Mucosa of descending colon (tissue), 3 donors: Measurements from ENCODE around the gene MAP3K5. TPM values are rescaled to one million over a fixed set of nuclear protein-coding genes. Genes with fewer than 3 reads are reported as not detected.

Experiments used
- ATAC-seq: fragments of 200-7000 bp; cut with Tn5 transposase; one replicate; pipeline ENCODE4 v1.9.1; 2020; ENCODE audit warnings: mild to moderate bottlenecking, moderate library complexity
- DNase-seq, 3 donors: peaks; one replicate each; pipeline ENCODE4 v3.0.0-alpha.2; 2020
- H3K36me3 ChIP-seq: fragments of 200-600 bp; one replicate; pipeline ENCODE4 v1.8.0; 2021; ENCODE audit warnings: low read depth, mild to moderate bottlenecking
- H3K4me1 ChIP-seq: fragments of 200-600 bp; one replicate; pipeline ENCODE4 v1.8.0; 2021; ENCODE audit warnings: low read depth, mild to moderate bottlenecking
- H3K4me3 ChIP-seq: fragments of 200-600 bp; one replicate; pipeline ENCODE4 v1.8.0; 2021; ENCODE audit warnings: mild to moderate bottlenecking
- H3K9me3 ChIP-seq: fragments of 200-600 bp; one replicate; pipeline ENCODE4 v1.8.0; 2021; ENCODE audit warnings: mild to moderate bottlenecking
- intact Hi-C, 2 donors: fragments of 100-400 bp; cut with DNase I in 1 of 2; cut with micrococcal nuclease in 1 of 2; formaldehyde crosslinking; loops; one replicate each; pipeline versions ENCODE4 v1.11.0 to v1.11.1; 2022; cut with DNase I, micrococcal nuclease
- total RNA-seq, 3 donors: library from RNA; stranded (reverse); fragmentation: NEBNext Ultra II Directional in 2 of 3; extraction: Animal tissue kit (Norgen Biotek cat#: 25700) in 2 of 3; gene quantifications; one replicate each; pipeline versions ENCODE4 v1.2.1 to v1.2.4, GENCODE V29; 2021 to 2023
- TF ChIP-seq, protein P1 (sequence below): fragments of 200-600 bp; IDR thresholded peaks from one replicate; pipeline ENCODE4 v1.8.0; 2022; ENCODE audit warnings: antibody characterized with exemption, mild to moderate bottlenecking
- donor health status: DM: no; HTN: no; CAD: no; lungs with moderate emphysema.
- donor health status: DM: no; HTN: no; CAD: no.
- donor health status: DM: no; HTN: yes; CAD: no.

The MAP3K5 gene
- total RNA-seq, 3 donors from 2014 or later: 12.6 to 18.2 (median 16.3) TPM

DNA sequence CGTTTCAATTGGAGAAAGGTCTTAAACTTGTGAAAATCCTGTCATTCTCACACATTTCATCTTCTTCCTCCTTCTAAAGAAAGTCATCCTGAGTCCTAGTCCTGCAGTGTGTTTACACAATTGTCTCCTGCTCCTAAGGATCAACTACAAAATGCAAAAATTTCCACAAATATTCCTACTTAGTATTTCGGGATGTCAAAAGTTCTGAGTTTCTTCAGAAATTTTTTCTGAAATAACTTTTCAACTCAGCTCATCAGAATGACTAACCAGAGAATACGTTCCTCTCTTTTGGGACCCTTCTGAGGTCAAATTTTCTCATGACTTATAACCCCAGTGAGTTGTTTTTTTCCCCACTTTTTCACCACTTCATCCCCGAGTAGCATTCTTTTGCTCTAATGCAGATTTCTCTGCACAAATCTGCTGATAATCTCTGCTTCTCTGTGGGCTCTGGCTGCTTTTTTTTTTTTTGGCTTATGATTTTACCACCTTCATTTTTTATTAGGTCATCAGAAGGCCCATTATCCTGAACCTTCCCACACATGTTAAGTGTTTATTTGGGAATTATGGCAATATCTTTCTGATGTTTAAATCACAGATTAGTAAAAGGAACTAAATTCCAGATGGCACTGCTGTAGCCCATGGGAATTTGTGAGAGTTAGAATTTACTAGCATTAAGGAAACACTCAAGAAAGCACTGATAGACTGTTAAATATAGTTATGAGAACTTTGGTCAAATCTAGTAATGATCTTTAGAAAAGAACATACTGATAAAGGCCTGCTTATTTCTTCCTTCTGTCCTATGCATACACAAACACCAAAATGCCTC, 41.4 kb downstream of the MAP3K5 start:
- no peaks in the 10 kb centered on the region for H3K36me3 ChIP-seq
- no peak overlapping the region for H3K4me3 ChIP-seq
- no peak for DNase-seq
- TF ChIP-seq, protein P1, sequence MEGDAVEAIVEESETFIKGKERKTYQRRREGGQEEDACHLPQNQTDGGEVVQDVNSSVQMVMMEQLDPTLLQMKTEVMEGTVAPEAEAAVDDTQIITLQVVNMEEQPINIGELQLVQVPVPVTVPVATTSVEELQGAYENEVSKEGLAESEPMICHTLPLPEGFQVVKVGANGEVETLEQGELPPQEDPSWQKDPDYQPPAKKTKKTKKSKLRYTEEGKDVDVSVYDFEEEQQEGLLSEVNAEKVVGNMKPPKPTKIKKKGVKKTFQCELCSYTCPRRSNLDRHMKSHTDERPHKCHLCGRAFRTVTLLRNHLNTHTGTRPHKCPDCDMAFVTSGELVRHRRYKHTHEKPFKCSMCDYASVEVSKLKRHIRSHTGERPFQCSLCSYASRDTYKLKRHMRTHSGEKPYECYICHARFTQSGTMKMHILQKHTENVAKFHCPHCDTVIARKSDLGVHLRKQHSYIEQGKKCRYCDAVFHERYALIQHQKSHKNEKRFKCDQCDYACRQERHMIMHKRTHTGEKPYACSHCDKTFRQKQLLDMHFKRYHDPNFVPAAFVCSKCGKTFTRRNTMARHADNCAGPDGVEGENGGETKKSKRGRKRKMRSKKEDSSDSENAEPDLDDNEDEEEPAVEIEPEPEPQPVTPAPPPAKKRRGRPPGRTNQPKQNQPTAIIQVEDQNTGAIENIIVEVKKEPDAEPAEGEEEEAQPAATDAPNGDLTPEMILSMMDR: no peak
- no peaks in the 10 kb centered on the region for H3K9me3 ChIP-seq
- intact Hi-C loops: no loop called here
- ATAC-seq: no peak
- peaks cover 29% of the 10 kb centered on the region for H3K4me1 ChIP-seq

DNA sequence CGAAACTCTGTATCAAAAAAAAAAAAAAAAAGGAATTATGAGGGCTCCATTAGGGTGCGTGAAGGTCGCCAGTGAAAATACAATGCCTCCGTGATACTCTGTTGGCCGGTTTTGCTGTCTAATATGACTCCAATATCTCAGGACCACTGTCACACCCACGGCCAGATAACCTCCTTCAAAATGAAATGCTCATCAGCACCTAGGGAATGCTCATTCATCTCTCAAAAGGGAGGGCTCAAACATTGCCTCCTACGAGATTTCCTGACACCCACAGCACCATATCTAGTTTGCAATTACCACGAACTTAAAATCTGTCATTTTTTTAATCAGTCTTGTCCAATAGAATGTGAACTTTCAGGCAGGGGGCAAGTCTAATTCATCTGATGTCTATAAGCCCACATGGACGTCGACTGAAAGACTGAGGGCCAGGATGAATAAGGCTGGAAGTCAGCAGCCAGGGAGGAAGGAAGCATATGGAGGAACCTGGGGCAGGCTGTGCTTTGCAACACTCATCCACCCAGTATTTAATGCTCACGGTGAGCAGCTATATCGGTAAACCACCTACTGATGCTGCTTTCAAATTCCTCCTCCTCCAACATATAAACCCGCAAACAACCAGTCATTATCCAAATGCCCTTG, 42.8 kb downstream of the MAP3K5 start:
- intact Hi-C loops: no loop called here
- no peaks in the 10 kb centered on the region for H3K9me3 ChIP-seq
- H3K4me1 ChIP-seq: peaks cover 29% of the 10 kb centered on the region
- TF ChIP-seq, protein P1: no peak
- H3K36me3 ChIP-seq: no peaks in the 10 kb centered on the region
- ATAC-seq: no peak
- DNase-seq: no peak
- H3K4me3 ChIP-seq: no peak overlapping the region

DNA sequence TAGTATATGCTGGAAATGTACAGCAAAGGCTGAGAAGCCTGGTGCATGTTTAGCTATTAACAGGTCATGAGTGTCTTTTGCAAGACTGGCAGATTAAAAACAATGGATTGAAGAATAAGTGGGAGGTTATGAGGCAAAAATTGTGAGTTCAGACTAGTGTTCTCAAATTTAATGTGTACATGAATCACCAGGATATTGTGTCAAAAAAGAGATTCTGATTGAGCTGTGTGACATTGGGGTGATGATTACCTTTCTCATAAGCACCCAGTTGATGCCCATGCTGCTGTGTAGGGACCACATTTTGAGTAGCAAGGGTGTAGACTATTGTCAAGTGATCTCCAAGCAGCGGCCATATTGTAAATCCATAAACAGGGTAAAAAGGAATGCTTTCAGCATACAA, 44.8 kb downstream of the MAP3K5 start:
- Histone ChIP-seq H3K4me3 (no peak overlapping the region), H3K4me1 (peaks cover 25% of the 10 kb centered on the region), H3K9me3 (no peaks in the 10 kb centered on the region), H3K36me3 (no peaks in the 10 kb centered on the region)
- no peak for DNase-seq
- TF ChIP-seq, protein P1: no peak
- no peak for ATAC-seq
- intact Hi-C loops: no loop called here

DNA sequence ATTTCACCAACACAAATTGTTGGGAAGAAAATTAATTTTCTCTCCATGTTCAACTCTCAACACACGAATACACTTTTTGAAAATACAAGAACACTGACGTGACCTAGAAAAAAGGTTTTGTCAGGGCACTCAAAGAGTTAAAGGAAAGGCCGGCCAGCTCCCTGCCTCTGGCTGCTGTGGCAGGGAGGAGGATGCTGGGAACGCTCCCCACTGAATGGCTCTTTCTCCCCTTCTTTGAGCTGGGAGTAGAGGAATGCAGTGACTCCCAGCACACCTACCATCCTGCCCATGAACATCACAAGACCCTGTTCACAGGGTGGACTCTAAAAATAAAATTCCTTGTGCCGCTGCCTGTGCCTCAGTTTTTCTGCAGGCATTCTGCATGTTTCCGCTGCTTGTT, 47.0 kb downstream of the MAP3K5 start:
- no peak overlapping the region for H3K4me3 ChIP-seq
- TF ChIP-seq, protein P1: no peak

DNA sequence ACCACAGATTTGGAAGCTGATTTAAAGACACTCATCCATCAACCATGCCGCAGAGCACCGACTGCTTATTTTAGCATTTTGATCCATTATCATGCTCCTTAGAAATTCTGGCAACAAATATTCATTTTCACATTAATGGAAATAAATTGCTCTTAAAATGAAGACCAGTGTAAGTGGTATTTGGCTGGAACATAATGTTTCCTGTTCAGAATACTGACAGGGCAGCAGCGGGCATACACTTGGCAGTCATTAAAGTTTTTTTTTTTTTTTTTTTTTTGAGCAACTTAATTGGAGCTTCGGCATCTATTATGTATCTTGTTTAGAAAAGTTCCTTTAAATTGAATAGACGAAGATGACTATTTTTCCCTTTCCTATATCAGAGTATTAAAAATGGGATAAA, 47.4 kb downstream of the MAP3K5 start:
- no peaks in the 10 kb centered on the region for H3K9me3 ChIP-seq
- H3K4me1 ChIP-seq: no peaks in the 10 kb centered on the region
- no peak overlapping the region for H3K4me3 ChIP-seq
- ATAC-seq (no peak), DNase-seq (no peak)
- TF ChIP-seq, protein P1: no peak
- H3K36me3 ChIP-seq: no peaks in the 10 kb centered on the region
- intact Hi-C loops: no loop called here

More for the DNA sequence above, 47.0 kb downstream of the MAP3K5 start:
- ATAC-seq (no peak), DNase-seq (no peak)
- H3K9me3 ChIP-seq: no peaks in the 10 kb centered on the region
- intact Hi-C loops: no loop called here
- no peaks in the 10 kb centered on the region for H3K36me3 ChIP-seq
- H3K4me1 ChIP-seq: peaks cover 4% of the 10 kb centered on the region
